HepG2 (cell line): Measurements from ENCODE around the gene C1QTNF6. TPM values are rescaled to one million over a fixed set of nuclear protein-coding genes. Genes with fewer than 3 reads are reported as not detected.
A peak's percentile ranks its signal among the peaks of the same experiment; 100 is the strongest.

Source experiments
- ARNT2 ChIP-seq: sonication (generic); formaldehyde crosslinking; IDR thresholded peaks from 2 replicates; pipeline ENCODE4 v1.8.0; 2022; ENCODE audit warnings: mild to moderate bottlenecking, low read depth, missing genetic modification reagents, moderate library complexity
- ATF7-NPFF ChIP-seq: sonication (generic); formaldehyde crosslinking; IDR thresholded peaks from 2 replicates; pipeline ENCODE4 v1.8.1; 2023; ENCODE audit warnings: mild to moderate bottlenecking, low read depth, missing genetic modification reagents, moderate library complexity
- CENPX ChIP-seq: sonication (generic); formaldehyde crosslinking; IDR thresholded peaks from 2 replicates; pipeline ENCODE4 v1.9.0; 2021; ENCODE audit warnings: mild to moderate bottlenecking, missing genetic modification reagents, moderate library complexity
- EHMT2 ChIP-seq: fragments of 200-600 bp; sonication (generic); IDR thresholded peaks from 2 replicates; pipeline ENCODE4 v1.7.0; 2017; ENCODE audit warnings: antibody characterized with exemption, low read depth, low read length, borderline replicate concordance
- FOXA3 ChIP-seq: IDR thresholded peaks from 2 replicates; pipeline ENCODE4 v1.6.1; 2016; ENCODE audit warnings: missing genetic modification reagents, missing compliant biosample characterization
- FOXP1 ChIP-seq, 2 experiments: fragments of 450-650 bp in 1 of 2; IDR thresholded peaks; 2 replicates each; pipeline ENCODE4 v1.6.1; 2017 to 2018; ENCODE audit warnings: antibody characterized with exemption in 1 of 2
- HNF4A ChIP-seq: sonication (generic); formaldehyde crosslinking; IDR thresholded peaks from 2 replicates; pipeline ENCODE4 v1.4.0; 2020; ENCODE audit warnings: missing genetic modification reagents
- SAP130 ChIP-seq: IDR thresholded peaks from 2 replicates; pipeline ENCODE4 v1.6.1; 2016; ENCODE audit warnings: low read depth
- ZBTB21 ChIP-seq: sonication (generic); formaldehyde crosslinking; IDR thresholded peaks from 2 replicates; pipeline ENCODE4 v1.4.0; 2020; ENCODE audit warnings: missing genetic modification reagents
- ZNF556 ChIP-seq: sonication (generic); formaldehyde crosslinking; IDR thresholded peaks from 2 replicates; pipeline ENCODE4 v1.4.0; 2020; ENCODE audit warnings: mild to moderate bottlenecking, missing genetic modification reagents, borderline replicate concordance
- ZNF782 ChIP-seq: sonication (generic); formaldehyde crosslinking; IDR thresholded peaks from 2 replicates; pipeline ENCODE4 v1.4.0; 2020; ENCODE audit warnings: missing genetic modification reagents, mild to moderate bottlenecking, borderline replicate concordance
- polyA plus RNA-seq, 8 experiments: library from polyadenylated mRNA; depleted of rRNA in 3 of 8; stranded (reverse) in 7 of 8; unstranded in 1 of 8; fragments of >200 nt; fragmentation: Illumina TruSeq in 4 of 8; extraction: Trizol in 4 of 8; gene quantifications; 2 replicates each; pipeline versions ENCODE4 v1.2.1 to v1.2.3, GENCODE V29; 2011 to 2016; ENCODE audit warnings: low read depth in 4 of 8, missing spikeins in 1 of 8, mixed read lengths in 1 of 8; ENCODE audit not compliant: insufficient read depth in 1 of 8
- total RNA-seq, 5 experiments: library from RNA; depleted of rRNA; stranded (reverse); fragments of >200 nt; fragmentation: Illumina TruSeq; extraction: Trizol; gene quantifications; 2 replicates each; pipeline ENCODE4 v1.2.3, GENCODE V29; 2016; ENCODE audit warnings: low read depth in 1 of 5
- TF ChIP-seq, protein P1 (sequence below): sonication (generic); formaldehyde crosslinking; IDR thresholded peaks from 2 replicates; pipeline ENCODE4 v1.5.0; 2020; ENCODE audit warnings: mild to moderate bottlenecking, missing genetic modification reagents, borderline replicate concordance
- TF ChIP-seq, protein P2 (sequence below): sonication (generic); formaldehyde crosslinking; IDR thresholded peaks from 2 replicates; pipeline ENCODE4 v1.4.0; 2020; ENCODE audit warnings: missing genetic modification reagents
- TF ChIP-seq, protein P3 (sequence below): sonication (generic); formaldehyde crosslinking; IDR thresholded peaks from 2 replicates; pipeline ENCODE4 v1.9.0; 2021; ENCODE audit warnings: missing genetic modification reagents, borderline replicate concordance
- TF ChIP-seq, protein P4 (sequence below), 2 experiments: sonication (generic) in 1 of 2; formaldehyde crosslinking in 1 of 2; IDR thresholded peaks; 2 replicates each; pipeline versions ENCODE4 v1.4.0 to v1.6.1; 2018 to 2020; ENCODE audit warnings: missing genetic modification reagents in 2 of 2, borderline replicate concordance in 1 of 2, low read depth in 1 of 2, mild to moderate bottlenecking in 1 of 2, missing biosample characterization in 1 of 2
- TF ChIP-seq, protein P5 (sequence below): sonication (generic); formaldehyde crosslinking; IDR thresholded peaks from 2 replicates; pipeline ENCODE4 v1.4.0; 2020; ENCODE audit warnings: missing genetic modification reagents
- TF ChIP-seq, protein P6 (sequence below): sonication (generic); formaldehyde crosslinking; IDR thresholded peaks from 2 replicates; pipeline ENCODE4 v1.8.1; 2023; ENCODE audit warnings: mild to moderate bottlenecking, inconsistent platforms, moderate library complexity, missing genetic modification reagents, borderline replicate concordance

Gene C1QTNF6
- total and polyA plus RNA-seq, 2 of the 13 experiments (the other 11 are each of a cell fraction or from before 2014, with no cell fraction given): 2.7 to 6.9 TPM

DNA sequence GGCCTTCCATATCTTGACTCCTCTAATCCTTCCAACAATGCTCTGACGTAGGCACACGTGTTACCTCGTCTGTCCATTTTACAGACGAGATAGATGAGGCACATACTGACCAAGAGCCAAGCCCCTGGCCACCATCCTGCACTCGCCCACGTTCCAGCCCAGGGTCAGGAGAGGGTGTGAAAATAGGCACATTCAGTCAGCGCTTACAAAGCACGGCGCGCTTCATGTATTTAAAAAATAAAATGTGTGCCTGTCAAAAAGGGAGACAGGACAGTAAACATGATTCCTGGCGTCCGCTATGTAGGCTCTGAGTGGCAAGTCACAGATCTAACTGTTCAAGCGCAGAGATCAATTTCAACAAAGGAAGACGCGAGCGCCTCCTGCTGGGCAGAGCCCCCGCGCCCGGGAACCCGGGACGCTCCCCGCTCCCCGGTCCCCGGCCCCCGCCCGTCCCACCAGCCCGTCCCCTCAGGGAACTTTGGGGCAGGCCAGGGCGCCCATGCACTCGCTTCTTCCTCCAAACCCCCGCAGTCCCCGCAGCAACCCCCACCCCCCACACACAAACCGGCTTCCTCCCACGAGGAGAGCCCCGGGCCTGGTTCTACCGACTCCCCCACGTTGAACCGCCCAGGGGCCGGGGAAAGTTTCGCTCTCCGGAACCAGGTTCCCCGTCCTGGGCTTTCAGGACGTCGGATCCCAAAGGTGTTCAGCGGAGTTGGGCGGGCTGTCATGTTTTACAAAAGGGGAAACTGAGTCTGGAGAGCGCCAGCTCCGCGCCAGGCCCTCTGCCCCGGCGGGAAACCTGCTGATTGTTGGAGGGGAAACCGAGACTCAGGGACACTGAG lies 10.4 kb upstream of the C1QTNF6 start (continued):
- TF ChIP-seq, protein P1, sequence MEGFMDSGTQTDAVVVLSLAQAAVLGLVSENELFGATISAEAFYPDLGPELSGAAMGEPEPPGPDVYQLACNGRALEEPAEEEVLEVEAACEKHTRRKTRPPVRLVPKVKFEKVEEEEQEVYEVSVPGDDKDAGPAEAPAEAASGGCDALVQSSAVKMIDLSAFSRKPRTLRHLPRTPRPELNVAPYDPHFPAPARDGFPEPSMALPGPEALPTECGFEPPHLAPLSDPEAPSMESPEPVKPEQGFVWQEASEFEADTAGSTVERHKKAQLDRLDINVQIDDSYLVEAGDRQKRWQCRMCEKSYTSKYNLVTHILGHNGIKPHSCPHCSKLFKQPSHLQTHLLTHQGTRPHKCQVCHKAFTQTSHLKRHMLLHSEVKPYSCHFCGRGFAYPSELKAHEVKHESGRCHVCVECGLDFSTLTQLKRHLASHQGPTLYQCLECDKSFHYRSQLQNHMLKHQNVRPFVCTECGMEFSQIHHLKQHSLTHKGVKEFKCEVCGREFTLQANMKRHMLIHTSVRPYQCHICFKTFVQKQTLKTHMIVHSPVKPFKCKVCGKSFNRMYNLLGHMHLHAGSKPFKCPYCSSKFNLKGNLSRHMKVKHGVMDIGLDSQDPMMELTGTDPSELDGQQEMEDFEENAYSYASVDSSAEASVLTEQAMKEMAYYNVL (CRISPR knock-in tag): 0 out of 2 replicates have a peak, but pooled peaks have one; percentile 10
- TF ChIP-seq, protein P2, sequence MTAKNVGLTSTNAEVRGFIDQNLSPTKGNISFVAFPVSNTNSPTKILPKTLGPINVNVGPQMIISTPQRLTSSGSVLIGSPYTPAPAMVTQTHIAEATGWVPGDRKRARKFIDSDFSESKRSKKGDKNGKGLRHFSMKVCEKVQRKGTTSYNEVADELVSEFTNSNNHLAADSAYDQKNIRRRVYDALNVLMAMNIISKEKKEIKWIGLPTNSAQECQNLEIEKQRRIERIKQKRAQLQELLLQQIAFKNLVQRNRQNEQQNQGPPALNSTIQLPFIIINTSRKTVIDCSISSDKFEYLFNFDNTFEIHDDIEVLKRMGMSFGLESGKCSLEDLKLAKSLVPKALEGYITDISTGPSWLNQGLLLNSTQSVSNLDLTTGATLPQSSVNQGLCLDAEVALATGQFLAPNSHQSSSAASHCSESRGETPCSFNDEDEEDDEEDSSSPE (CRISPR knock-in tag): 0 out of 2 replicates have a peak, but pooled peaks have one; percentile 23
- TF ChIP-seq ARNT2 (CRISPR knock-in tag): 0 out of 2 replicates have a peak, but pooled peaks have one; percentile 43
- peak; percentile 58 for TF ChIP-seq FOXA3 (CRISPR knock-in tag)
- TF ChIP-seq, protein P3, sequence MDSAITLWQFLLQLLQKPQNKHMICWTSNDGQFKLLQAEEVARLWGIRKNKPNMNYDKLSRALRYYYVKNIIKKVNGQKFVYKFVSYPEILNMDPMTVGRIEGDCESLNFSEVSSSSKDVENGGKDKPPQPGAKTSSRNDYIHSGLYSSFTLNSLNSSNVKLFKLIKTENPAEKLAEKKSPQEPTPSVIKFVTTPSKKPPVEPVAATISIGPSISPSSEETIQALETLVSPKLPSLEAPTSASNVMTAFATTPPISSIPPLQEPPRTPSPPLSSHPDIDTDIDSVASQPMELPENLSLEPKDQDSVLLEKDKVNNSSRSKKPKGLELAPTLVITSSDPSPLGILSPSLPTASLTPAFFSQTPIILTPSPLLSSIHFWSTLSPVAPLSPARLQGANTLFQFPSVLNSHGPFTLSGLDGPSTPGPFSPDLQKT (CRISPR knock-in tag): no peak
- no peak for TF ChIP-seq CENPX (CRISPR knock-in tag)
- peak; percentile 53; the same call in 1 of the 2 replicates for TF ChIP-seq ATF7-NPFF
- TF ChIP-seq ZNF556: no peak
- TF ChIP-seq ZNF782 (CRISPR knock-in tag): no peak
- no peak for TF ChIP-seq ZBTB21 (CRISPR knock-in tag)
- TF ChIP-seq FOXP1 (IDR thresholded peaks at IDR 0.05): no peak
- peak; percentile 19; the same call in 1 of the 2 replicates for TF ChIP-seq FOXP1 (CRISPR knock-in tag; IDR thresholded peaks at IDR 0.05)
- TF ChIP-seq, protein P4, sequence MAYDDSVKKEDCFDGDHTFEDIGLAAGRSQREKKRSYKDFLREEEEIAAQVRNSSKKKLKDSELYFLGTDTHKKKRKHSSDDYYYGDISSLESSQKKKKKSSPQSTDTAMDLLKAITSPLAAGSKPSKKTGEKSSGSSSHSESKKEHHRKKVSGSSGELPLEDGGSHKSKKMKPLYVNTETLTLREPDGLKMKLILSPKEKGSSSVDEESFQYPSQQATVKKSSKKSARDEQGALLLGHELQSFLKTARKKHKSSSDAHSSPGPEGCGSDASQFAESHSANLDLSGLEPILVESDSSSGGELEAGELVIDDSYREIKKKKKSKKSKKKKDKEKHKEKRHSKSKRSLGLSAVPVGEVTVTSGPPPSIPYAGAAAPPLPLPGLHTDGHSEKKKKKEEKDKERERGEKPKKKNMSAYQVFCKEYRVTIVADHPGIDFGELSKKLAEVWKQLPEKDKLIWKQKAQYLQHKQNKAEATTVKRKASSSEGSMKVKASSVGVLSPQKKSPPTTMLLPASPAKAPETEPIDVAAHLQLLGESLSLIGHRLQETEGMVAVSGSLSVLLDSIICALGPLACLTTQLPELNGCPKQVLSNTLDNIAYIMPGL (CRISPR knock-in tag; IDR thresholded peaks at IDR 0.05; ENCODE audit: borderline replicate concordance in 1 of 2, low read depth in 1 of 2): 0 out of 4 replicates have a peak, but pooled peaks of 1 of the 2 experiments have one; percentile 33
- TF ChIP-seq HNF4A (CRISPR knock-in tag): 0 out of 2 replicates have a peak, but pooled peaks have one; percentile 18
- TF ChIP-seq EHMT2: no peak
- TF ChIP-seq SAP130: peak; percentile 36; the same call in 1 of the 2 replicates
- TF ChIP-seq, protein P5, sequence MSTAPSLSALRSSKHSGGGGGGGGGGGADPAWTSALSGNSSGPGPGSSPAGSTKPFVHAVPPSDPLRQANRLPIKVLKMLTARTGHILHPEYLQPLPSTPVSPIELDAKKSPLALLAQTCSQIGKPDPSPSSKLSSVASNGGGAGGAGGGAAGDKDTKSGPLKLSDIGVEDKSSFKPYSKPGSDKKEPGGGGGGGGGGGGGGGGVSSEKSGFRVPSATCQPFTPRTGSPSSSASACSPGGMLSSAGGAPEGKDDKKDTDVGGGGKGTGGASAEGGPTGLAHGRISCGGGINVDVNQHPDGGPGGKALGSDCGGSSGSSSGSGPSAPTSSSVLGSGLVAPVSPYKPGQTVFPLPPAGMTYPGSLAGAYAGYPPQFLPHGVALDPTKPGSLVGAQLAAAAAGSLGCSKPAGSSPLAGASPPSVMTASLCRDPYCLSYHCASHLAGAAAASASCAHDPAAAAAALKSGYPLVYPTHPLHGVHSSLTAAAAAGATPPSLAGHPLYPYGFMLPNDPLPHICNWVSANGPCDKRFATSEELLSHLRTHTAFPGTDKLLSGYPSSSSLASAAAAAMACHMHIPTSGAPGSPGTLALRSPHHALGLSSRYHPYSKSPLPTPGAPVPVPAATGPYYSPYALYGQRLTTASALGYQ: 0 out of 2 replicates have a peak, but pooled peaks have one; percentile 7
- TF ChIP-seq, protein P6, sequence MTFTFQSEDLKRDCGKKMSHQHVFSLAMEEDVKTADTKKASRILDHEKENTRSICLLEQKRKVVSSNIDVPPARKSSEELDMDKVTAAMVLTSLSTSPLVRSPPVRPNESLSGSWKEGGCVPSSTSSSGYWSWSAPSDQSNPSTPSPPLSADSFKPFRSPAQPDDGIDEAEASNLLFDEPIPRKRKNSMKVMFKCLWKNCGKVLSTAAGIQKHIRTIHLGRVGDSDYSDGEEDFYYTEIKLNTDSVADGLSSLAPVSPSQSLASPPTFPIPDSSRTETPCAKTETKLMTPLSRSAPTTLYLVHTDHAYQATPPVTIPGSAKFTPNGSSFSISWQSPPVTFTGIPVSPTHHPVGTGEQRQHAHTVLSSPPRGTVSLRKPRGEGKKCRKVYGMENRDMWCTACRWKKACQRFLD (CRISPR knock-in tag): 0 out of 2 replicates have a peak, but pooled peaks have one; percentile 9
